ENCODE data around the gene ADAMTS12.

ADAMTS12 gene

GRCh38 chr5:33936004-33936380, 44.2 kb upstream of the ADAMTS12 start:
- peak; percentile 92 for ATAC-seq

GRCh38 chr5:33934176-33934575, 42.4 kb upstream of the ADAMTS12 start:
- TF ChIP-seq ISL1 (CRISPR knock-in tag; IDR thresholded peaks at IDR 0.05) (no peak), BACH2 (CRISPR knock-in tag; IDR thresholded peaks at IDR 0.05; ENCODE audit: borderline replicate concordance) (no peak), TOX (CRISPR knock-in tag; IDR thresholded peaks at IDR 0.05; ENCODE audit: borderline replicate concordance) (no peak), ZFP30 (CRISPR knock-in tag; IDR thresholded peaks at IDR 0.05) (no peak), ZNF70 (CRISPR knock-in tag; IDR thresholded peaks at IDR 0.05) (no peak), PATZ1 (CRISPR knock-in tag; IDR thresholded peaks at IDR 0.05; ENCODE audit: borderline replicate concordance) (no peak), GLIS3 (CRISPR knock-in tag; IDR thresholded peaks at IDR 0.05) (no peak), TCF4 (CRISPR knock-in tag; IDR thresholded peaks at IDR 0.05; ENCODE audit: borderline replicate concordance) (no peak), POU6F1 (CRISPR knock-in tag; IDR thresholded peaks at IDR 0.05; ENCODE audit: borderline replicate concordance, low read depth) (no peak), SNAI2 (CRISPR knock-in tag; IDR thresholded peaks at IDR 0.05) (no peak), ZNF8 (CRISPR knock-in tag; IDR thresholded peaks at IDR 0.05) (no peak), CSDC2 (CRISPR knock-in tag; IDR thresholded peaks at IDR 0.05) (no peak), TSHZ2 (CRISPR knock-in tag; IDR thresholded peaks at IDR 0.05) (no peak)
- ATAC-seq: no peak

More at GRCh38 chr5:33936004-33936380, 44.2 kb upstream of the ADAMTS12 start:
- no peak for TF ChIP-seq RARB (CRISPR knock-in tag; IDR thresholded peaks at IDR 0.05)
- no peak for TF ChIP-seq OSR1 (CRISPR knock-in tag; IDR thresholded peaks at IDR 0.05)
- TF ChIP-seq ESRRG (CRISPR knock-in tag; IDR thresholded peaks at IDR 0.05): no peak
- TF ChIP-seq TSHZ2 (CRISPR knock-in tag; IDR thresholded peaks at IDR 0.05): no peak
- no peak for TF ChIP-seq ZC3H10 (CRISPR knock-in tag; IDR thresholded peaks at IDR 0.05)
- TF ChIP-seq GLIS3 (CRISPR knock-in tag; IDR thresholded peaks at IDR 0.05): no peak

GRCh38 chr5:33933723-33934169, 42.0 kb upstream of the ADAMTS12 start:
- TF ChIP-seq ZNF8 (CRISPR knock-in tag; IDR thresholded peaks at IDR 0.05): no peak
- TF ChIP-seq SNAI2 (CRISPR knock-in tag; IDR thresholded peaks at IDR 0.05): no peak
- TF ChIP-seq ZC3H10 (CRISPR knock-in tag; IDR thresholded peaks at IDR 0.05): no peak
- TF ChIP-seq CSDC2 (CRISPR knock-in tag; IDR thresholded peaks at IDR 0.05): no peak
- TF ChIP-seq PATZ1 (CRISPR knock-in tag; IDR thresholded peaks at IDR 0.05; ENCODE audit: borderline replicate concordance): no peak
- TF ChIP-seq ZNF70 (CRISPR knock-in tag; IDR thresholded peaks at IDR 0.05): no peak
- TF ChIP-seq CREB5 (CRISPR knock-in tag; IDR thresholded peaks at IDR 0.05; ENCODE audit: low read depth): no peak
- TF ChIP-seq RARB (CRISPR knock-in tag; IDR thresholded peaks at IDR 0.05): no peak
- no peak for TF ChIP-seq POU6F1 (CRISPR knock-in tag; IDR thresholded peaks at IDR 0.05; ENCODE audit: borderline replicate concordance, low read depth)
- TF ChIP-seq ZNF565 (CRISPR knock-in tag; conservative IDR thresholded peaks at IDR 0.05; ENCODE audit: low read depth): no peak
- TF ChIP-seq ISL1 (CRISPR knock-in tag; IDR thresholded peaks at IDR 0.05): no peak
- ATAC-seq: no peak

Measured in SK-N-SH treated with all-trans-retinoic acid at 6 μM for 48 hours (cell line).